NCI-H128 (cell line): ENCODE results near the gene MAGEA4.

Experiments
- DNase-seq: peaks from one replicate; lab custom pipeline; 2025; ENCODE audit not compliant: unreplicated experiment; lab: John Stamatoyannopoulos, UW

Gene MAGEA4

GRCh38 chrX:151923648-151924047, 11.0 kb downstream of the MAGEA4 start:
- DNase-seq: no peak

DNA sequence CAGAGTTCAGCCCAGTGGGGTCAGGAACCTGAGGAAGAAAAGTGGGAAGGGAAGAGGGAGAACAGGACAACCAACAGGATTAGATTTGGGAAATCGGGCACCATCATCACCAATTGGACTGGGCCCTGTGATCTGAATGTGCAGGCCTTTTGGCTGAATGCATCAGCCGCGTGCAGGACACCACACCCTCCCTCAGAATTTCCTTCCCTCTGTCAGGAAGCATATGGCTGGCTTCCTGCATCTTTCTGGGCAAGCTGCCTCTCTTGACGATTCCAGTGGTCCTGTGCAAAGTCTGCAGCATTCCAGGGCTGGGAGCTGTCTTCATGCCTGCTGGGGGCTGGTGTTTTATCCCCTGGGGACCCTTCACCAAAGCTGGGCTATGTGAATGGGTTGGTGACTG, 16.4 kb downstream of the MAGEA4 start:
- DNase-seq: no peak

DNA sequence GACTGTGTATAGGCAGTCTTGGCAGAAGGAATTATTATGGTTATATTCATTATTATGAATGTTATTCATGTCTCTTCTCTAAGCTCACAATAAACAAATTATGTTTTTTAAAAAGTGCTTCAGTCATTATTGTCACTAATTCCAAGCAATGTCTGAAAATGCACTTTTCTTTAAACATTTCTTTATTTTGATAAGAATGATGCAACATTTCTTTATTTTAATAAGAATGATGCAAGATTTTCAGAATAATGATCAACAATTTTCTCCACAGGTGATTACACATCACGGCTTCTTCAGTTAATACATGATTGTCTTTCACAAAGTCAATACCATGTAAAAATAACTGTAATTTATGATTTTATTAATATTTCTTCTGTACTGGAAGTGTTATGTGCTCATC, 22.7 kb downstream of the MAGEA4 start:
- no peak for DNase-seq

GRCh38 chrX:151938172-151938571, 25.5 kb downstream of the MAGEA4 start:
- no peak for DNase-seq

- no peak for DNase-seq
These were observed 42.0 kb downstream of the MAGEA4 start for GRCh38 chrX:151954730-151955129.

DNA sequence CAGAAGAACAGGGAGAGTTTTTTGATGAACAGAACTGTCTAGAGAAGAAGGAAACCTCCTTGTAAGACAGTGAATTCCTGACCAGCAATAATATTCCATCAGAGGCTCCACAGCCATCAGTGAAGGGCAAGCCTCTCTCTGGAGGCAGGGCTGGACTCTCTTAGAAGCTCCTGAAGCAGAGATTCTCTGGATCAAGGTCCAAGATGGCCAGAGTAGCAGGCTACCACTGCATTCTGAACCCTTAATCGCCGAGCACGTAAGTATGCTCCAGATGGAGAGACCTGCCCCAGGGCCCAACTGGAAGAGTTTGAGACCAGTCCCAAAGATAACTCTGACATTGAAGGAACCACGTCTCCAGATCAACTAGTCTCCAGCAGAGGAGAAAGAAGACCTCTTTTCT, 45.4 kb downstream of the MAGEA4 start:
- no peak for DNase-seq

GRCh38 chrX:151962034-151962433, 49.3 kb downstream of the MAGEA4 start:
- DNase-seq: no peak

DNA sequence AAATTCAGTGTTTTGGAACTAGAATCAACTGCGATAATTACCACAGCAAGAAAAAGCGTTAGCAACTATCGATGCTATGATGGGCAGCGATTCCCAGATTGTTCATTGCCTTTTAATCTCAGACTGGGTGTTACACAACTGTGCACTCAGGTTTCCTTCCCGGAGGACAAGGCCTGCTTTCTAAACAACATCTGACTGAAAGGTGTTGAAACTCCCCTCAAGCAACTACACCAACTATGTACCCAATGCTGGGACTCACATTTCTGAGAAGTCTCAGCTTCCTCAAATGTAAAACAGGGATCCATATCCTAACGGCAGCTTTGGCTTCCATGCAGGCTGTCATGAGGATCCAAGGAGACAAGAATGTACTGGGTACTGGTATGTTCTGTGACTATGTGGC, 53.5 kb downstream of the MAGEA4 start:
- DNase-seq: no peak

DNA sequence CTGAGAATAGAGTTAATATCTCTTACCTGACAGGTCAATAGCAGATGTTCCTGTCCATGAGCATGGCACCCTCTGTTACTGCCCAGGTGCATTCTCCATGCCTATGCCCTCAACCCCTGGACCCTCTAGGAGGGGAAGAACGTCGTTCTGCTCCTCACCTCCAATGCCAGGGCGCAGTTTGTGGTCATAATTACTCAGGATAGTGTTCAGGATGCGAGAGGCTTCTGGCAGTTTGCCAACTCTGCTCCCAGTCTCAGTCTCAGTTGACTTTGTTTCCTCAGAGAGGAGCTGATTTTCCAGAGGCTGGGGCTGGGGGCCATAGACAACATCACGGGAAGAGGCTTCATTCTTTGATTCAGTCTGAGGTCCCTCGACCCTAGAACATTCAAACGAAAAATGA, 57.3 kb downstream of the MAGEA4 start:
- no peak for DNase-seq

DNA sequence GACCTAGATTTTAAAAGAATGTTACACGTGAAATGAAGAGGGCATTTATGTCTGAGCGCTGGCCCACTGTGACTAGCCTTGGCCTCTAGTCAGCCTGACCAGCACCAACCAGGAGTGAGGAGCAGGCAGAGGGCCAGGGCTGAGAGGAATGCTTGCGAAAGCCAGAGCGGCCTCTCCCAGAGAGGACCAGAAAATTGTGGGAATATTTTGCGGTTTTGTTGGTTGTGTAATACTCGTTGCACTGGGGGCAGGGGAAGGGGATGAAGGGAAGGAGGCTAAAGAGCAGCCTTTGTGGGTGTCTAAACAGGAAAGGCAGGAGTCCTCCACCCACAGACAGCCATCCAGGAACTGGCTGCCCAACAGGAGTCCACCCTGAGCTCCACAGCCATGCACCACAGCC, 58.0 kb downstream of the MAGEA4 start:
- DNase-seq: no peak

GRCh38 chrX:151973060-151973661, 60.5 kb downstream of the MAGEA4 start:
- DNase-seq: no peak

GRCh38 chrX:151973851-151974335, 61.2 kb downstream of the MAGEA4 start:
- no peak for DNase-seq
